Retinal pigment epithelial cell (primary cell): ENCODE measurements around the gene LRPPRC.

ENCODE experiments used
- DNase-seq: peaks from one replicate; pipeline ENCODE4 v3.0.0-alpha.2; 2010; ENCODE audit warnings: low read depth
- H3K4me3 ChIP-seq: 2 replicates; pipeline ENCODE4 v1.5.1; 2011; ENCODE audit warnings: mild to moderate bottlenecking, low read length, control low read depth, moderate library complexity
- TF ChIP-seq, protein P1 (sequence below): conservative IDR thresholded peaks from 2 replicates; pipeline ENCODE4 v1.5.1; 2011; ENCODE audit warnings: low read depth, low read length, control low read depth, inconsistent platforms

LRPPRC gene

DNA sequence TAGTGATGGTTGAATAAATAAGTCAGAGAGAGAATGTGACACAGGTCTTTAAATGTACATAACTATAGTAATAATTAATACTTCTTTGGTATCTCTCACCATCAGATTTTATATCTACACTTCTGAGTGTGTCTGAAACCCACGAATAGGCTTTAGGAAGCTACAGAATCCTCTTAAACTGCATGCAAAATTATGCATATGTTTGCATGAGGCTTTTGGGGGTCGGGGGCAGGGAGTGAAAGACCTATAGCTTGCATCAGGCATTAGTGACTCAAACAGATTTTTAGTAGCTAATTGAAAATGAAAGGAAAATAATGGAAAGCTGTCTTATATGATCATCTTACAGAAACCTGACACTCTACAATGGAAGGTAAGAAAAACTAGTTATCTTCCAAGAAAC lies 14.9 kb downstream of the LRPPRC start:
- H3K4me3 ChIP-seq, result no peak overlapping the region
- no peak for DNase-seq
- TF ChIP-seq, protein P1, sequence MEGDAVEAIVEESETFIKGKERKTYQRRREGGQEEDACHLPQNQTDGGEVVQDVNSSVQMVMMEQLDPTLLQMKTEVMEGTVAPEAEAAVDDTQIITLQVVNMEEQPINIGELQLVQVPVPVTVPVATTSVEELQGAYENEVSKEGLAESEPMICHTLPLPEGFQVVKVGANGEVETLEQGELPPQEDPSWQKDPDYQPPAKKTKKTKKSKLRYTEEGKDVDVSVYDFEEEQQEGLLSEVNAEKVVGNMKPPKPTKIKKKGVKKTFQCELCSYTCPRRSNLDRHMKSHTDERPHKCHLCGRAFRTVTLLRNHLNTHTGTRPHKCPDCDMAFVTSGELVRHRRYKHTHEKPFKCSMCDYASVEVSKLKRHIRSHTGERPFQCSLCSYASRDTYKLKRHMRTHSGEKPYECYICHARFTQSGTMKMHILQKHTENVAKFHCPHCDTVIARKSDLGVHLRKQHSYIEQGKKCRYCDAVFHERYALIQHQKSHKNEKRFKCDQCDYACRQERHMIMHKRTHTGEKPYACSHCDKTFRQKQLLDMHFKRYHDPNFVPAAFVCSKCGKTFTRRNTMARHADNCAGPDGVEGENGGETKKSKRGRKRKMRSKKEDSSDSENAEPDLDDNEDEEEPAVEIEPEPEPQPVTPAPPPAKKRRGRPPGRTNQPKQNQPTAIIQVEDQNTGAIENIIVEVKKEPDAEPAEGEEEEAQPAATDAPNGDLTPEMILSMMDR, result no peak

DNA sequence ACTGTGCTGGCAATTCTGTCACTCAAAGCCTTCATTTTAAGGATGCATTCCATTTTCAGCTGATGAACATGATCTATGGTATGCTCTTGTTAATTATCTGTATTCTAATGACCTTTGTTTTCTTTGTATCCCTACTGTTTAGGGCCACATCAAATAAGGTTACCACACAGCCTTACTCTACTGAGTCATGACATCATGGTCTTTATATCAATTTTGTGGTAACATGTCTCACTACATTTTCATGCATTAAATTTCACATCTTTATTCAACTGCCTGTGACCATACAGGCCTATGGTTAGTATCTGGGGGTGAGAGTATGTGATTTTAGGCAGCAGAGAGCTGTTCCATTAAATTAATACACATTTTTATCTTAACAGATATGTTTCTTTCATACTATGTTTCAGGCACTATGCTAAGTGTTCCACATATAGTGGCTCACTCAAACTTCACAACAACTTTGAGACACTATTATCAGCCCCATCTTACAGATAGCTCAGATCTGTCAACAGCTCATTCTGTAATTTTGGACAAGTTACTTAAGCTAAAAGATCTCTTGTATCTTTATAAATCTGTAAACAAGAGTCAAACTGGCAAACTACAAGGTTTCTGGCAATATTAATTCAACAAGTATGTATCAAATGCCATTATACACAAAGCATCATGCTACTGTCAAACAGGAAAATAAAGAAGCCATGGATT lies 18.0 kb downstream of the LRPPRC start:
- no peak overlapping the region for H3K4me3 ChIP-seq
- TF ChIP-seq, protein P1, result no peak
- no peak for DNase-seq

DNA sequence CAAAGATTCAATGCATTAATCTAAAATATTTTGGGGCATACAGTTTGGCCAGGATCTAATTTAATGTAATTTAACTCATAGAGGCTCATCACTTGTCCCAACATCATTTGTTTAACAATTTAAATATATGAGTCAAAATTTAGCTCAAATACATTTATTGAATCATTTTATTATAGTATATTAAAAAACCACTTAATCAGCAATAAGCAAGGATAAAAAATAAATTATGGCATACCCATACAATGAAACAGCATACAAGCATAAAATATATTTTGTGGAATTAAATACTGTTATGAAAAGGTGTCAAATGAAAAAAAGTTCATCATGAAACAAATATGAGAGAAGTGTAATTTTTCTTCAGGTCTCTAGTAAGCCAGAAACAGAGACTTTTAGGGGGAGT lies 34.9 kb downstream of the LRPPRC start:
- no peak overlapping the region for H3K4me3 ChIP-seq
- TF ChIP-seq, protein P1, result no peak
- DNase-seq, result no peak

DNA sequence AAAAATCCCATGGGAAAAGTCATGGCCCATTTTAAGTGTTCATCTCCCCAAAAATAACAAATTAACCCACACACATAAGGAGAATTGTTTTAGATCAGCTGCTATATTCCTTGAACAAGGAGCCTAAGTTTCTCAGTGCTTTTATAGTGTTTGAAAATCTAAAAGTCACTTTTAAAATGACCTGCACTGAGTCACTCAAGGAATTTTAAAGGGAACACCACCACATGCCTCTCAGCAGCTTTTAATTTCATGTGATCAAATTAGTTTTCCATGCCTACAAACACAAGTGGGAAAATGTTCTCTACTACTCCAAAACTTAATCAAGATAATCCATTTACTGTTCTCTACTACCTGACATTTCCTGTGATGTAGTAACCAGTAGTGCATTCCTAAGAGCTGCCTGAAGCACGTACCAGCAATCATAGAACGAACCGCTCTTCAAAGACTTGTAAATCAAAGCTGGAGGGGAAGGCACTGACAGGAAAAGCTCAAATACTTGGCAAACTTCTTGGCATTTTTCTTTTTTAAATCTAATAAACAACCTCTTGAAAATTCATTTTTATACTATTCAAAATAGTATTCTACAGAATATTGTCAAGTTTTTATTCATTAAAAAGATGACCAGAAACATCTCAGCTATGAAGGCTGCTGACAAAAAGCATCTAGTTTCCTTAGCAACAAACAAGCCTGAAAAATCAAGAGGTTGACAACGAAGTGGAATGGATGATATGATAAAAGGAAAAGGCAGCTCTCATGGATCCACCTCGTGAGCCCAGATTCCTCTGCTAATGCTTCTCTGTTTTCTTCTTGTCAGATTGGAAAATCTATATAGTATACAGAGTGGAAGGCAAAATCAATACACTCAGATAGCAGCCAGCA lies 37.2 kb downstream of the LRPPRC start:
- H3K4me3 ChIP-seq, result no peak overlapping the region
- TF ChIP-seq, protein P1, result no peak
- no peak for DNase-seq

DNA sequence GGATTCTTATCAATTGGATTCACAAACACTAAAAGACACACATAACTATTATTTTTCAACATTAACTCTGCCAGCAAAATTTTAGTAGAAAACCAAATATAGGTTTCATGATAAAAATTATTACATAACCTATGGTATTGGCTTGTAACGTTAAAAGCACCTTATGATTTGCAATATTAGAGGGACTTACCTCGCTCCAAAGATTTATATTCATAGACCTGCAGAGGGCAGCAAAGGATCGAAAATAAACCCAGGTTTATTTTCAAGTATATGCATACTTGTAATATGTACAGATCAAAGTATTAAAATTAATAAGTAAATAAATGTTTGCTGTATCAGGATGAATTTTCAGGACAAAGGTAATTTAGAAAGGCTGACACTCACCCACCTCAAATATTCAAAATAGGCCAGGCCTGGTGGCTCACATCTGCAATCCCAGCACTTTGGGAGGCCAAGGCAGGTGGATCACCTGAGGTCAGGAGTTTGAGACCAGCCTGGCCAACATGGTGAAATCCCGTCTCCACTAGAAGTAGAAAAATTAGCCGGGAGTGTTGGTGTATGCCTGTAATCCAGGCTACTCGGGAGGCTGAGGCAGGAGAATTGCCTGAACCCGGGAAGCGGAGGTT lies 45.3 kb downstream of the LRPPRC start:
- TF ChIP-seq, protein P1, result peak; percentile 50
- no peak overlapping the region for H3K4me3 ChIP-seq
- no peak for DNase-seq

DNA sequence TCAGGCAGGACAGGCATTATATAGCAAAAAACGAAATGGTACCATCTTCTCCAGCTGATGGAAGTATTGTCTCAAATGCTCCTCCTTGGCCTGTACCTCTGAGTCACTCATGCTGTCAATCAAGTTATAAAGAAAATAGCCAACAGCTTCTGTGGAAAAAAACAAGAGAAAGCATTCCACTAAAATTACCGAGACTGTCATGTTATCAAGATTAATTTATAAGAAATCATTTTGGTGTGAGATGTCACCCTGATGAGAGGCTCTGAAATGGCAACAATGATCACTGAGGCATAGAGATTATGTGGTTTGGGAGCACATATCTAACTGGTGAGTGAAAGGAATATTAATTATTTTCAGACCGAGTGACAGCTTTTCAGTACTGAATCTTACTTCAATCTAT lies 47.4 kb downstream of the LRPPRC start:
- DNase-seq, result no peak

More for the DNA sequence above, 47.4 kb downstream of the LRPPRC start:
- TF ChIP-seq, protein P1, result no peak
- H3K4me3 ChIP-seq, result no peak overlapping the region
